Measurements from ENCODE around the gene ZER1. TPM values are rescaled to one million over a fixed set of nuclear protein-coding genes. Genes with fewer than 3 reads are reported as not detected.

Gene ZER1
- 10 to 100 TPM; 25.7 to 41.9 TPM for total RNA-seq

- Histone ChIP-seq H3K27me3 (no peaks in the 10 kb centered on the region), H3K9me3 (no peaks in the 10 kb centered on the region), H3K4me3 (peak within 1 kb of the TSS; percentile 83 to 84), H3K27ac (peak within 1 kb of the TSS; percentile 88 to 97 (median 90)), H3K4me1 (peaks cover 32% of the 10 kb centered on the region), H3K36me3 (replicated peaks in 1 of 2; ENCODE audit: insufficient read depth in 1 of 2, low read depth in 2 of 2) (no peaks in the 10 kb centered on the region)
- TF ChIP-seq CTCF (IDR thresholded peaks at IDR 0.05) (no peak), POLR2A (IDR thresholded peaks at IDR 0.05) (peak; percentile 53 to 83 (median 76))
- DNase-seq, result peak; percentile 94 to 96 (median 94)
- 0% methylated on average over 16 to 45 of the region's 72 CpGs for WGBS, 2 donors
- intact Hi-C loops (cut with DNase I), result no loop called here
- ATAC-seq, result peak; percentile 97
Measured at GRCh38 chr9:128771745-128772519, at the start of gene ZER1. Gene ZER1 (minus strand): TSS chr9:128771927. CDS start chr9:128755565, 16,362 bp downstream.

- no peaks in the 10 kb centered on the region for H3K27me3 ChIP-seq
- intact Hi-C loops (cut with DNase I), result loop anchor here (10.0 kb wide), 1 partner anchor 86 kb away; no protein-coding TSS in a partner anchor
- H3K4me1 ChIP-seq, result peaks cover 18% of the 10 kb centered on the region
- TF ChIP-seq CTCF (IDR thresholded peaks at IDR 0.05), result no peak
- TF ChIP-seq POLR2A (IDR thresholded peaks at IDR 0.05), result no peak
- no peak overlapping the region for H3K27ac ChIP-seq
- ATAC-seq (no peak), DNase-seq (no peak)
- H3K4me3 ChIP-seq, result no peak overlapping the region
- H3K36me3 ChIP-seq (replicated peaks in 1 of 2; ENCODE audit: insufficient read depth in 1 of 2, low read depth in 2 of 2), result peaks cover 0 to 16% of the 10 kb centered on the region in 2 donors
- H3K9me3 ChIP-seq, result no peaks in the 10 kb centered on the region
- WGBS, 2 donors, result 87 to 88% methylated on average over 23 of the region's 24 CpGs
Measured at GRCh38 chr9:128820665-128821583, 49.2 kb upstream of the ZER1 start.

- DNase-seq, result peak in 2 of 4 donors; percentile 27
- no peaks in the 10 kb centered on the region for H3K9me3 ChIP-seq
- intact Hi-C loops (cut with DNase I), result loop anchor here (10.0 kb wide), 1 partner anchor 85 kb away; no protein-coding TSS in a partner anchor
- no peak overlapping the region for H3K27ac ChIP-seq
- no peaks in the 10 kb centered on the region for H3K27me3 ChIP-seq
- peaks cover 0 to 14% of the 10 kb centered on the region in 2 donors for H3K36me3 ChIP-seq (replicated peaks in 1 of 2; ENCODE audit: insufficient read depth in 1 of 2, low read depth in 2 of 2)
- no peak for ATAC-seq
- TF ChIP-seq CTCF (IDR thresholded peaks at IDR 0.05) (no peak), POLR2A (IDR thresholded peaks at IDR 0.05) (no peak)
- H3K4me3 ChIP-seq, result no peak overlapping the region
- H3K4me1 ChIP-seq, result peaks cover 18% of the 10 kb centered on the region
- 74 to 82% methylated on average over 10 to 18 of the region's 18 CpGs for WGBS, 2 donors
Measured at GRCh38 chr9:128819716-128820664, 48.3 kb upstream of the ZER1 start.

All from body of pancreas (tissue), 4 donors.